ENCODE data around the gene PMM2.

The PMM2 gene

DNA sequence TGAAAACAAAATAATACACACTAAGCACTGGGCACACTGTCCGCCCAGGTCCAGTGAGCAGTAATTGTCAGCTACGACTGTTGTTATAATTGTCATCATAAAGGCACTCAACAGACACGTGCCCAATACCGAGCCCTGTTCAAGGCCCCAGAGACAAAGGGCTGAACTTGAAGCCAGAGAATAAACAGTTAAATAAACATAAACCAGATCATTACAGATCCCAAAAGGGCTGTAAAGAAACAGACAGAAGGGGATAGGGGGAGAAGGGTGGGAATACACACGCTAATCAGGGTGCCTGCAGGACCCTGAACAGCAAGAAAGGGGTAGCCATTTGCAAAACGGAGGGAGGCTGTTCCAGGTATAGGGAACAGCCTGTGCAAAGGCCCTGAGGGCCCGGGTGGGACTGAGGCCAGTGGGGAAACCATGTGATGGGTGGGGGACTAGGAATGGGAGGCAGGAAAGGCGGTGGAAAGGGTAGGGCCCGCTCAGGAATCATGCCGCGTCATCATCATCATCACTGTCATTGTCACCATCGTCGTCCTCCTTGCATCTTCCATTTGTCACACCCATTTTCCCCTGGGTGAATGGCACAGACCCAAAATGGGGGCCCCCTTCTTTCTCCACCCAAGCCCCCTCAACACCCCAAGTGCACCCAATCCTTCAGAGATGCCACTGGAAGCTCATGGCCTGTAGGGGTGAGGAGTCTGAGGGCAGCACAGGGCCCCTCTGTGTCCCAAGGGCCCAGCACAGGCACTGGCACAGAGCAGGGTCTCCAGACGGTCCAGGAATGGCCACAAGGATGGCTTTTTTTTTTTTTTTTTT lies 64.9 kb downstream of the PMM2 start:
- no peaks in the 10 kb centered on the region for H3K9me3 ChIP-seq (ENCODE audit: control insufficient read depth, insufficient read depth, low read depth, low read length)
- H3K27ac ChIP-seq (ENCODE audit: extremely low read depth, low read depth, low read length): no peak overlapping the region
- CTCF ChIA-PET: interaction anchor here (1.2 to 4.2 kb wide), 2 partner anchors 11 to 17 kb away, joined by 6 to 28 read pairs; no protein-coding TSS in a partner anchor
- peaks cover 0 to 36% of the 10 kb centered on the region in 2 experiments; a peak in 2 of 3 replicates for H3K36me3 ChIP-seq (ENCODE audit: control insufficient read depth in 2 of 2, insufficient read depth in 1 of 2, low read length in 2 of 2)
- H3K4me3 ChIP-seq (ENCODE audit: low read depth, low read length): no peak overlapping the region
- TF ChIP-seq ZNF248 (tag by site-specific recombination; IDR thresholded peaks at IDR 0.05) (no peak), EGR2 (tag by site-specific recombination; IDR thresholded peaks at IDR 0.05; ENCODE audit: low read depth) (no peak), ZBTB8A (tag by site-specific recombination; IDR thresholded peaks at IDR 0.05) (peak; percentile 74), ZNF513 (tag by site-specific recombination; IDR thresholded peaks at IDR 0.05) (peak; percentile 84), ZNF16 (tag by site-specific recombination; IDR thresholded peaks at IDR 0.05; ENCODE audit: low read depth) (no peak), ZNF341 (tag by site-specific recombination; IDR thresholded peaks at IDR 0.05; ENCODE audit: low read depth) (peak; percentile 85), ZNF623 (tag by site-specific recombination; IDR thresholded peaks at IDR 0.05) (peak; percentile 94), ZFP69B (tag by site-specific recombination; IDR thresholded peaks at IDR 0.05) (no peak)
- H3K4me1 ChIP-seq (ENCODE audit: control insufficient read depth, insufficient read depth, low read length): peaks cover 8% of the 10 kb centered on the region
- POLR2A ChIA-PET: interaction anchor here (1.0 kb wide), 1 partner anchor 8 kb away, joined by 3 read pairs; no protein-coding TSS in a partner anchor

GRCh38 chr16:8863594-8864424 lies 66.2 kb downstream of the PMM2 start:
- CTCF ChIA-PET: interaction anchor here (0.9 to 4.2 kb wide), 2 partner anchors 9 to 16 kb away, joined by 5 to 28 read pairs; no protein-coding TSS in a partner anchor
- H3K9me3 ChIP-seq (ENCODE audit: control insufficient read depth, insufficient read depth, low read depth, low read length): no peaks in the 10 kb centered on the region
- H3K36me3 ChIP-seq (ENCODE audit: control insufficient read depth in 2 of 2, insufficient read depth in 1 of 2, low read length in 2 of 2): peaks cover 0 to 26% of the 10 kb centered on the region in 2 experiments; a peak in 2 of 3 replicates
- no peak overlapping the region for H3K4me3 ChIP-seq (ENCODE audit: low read depth, low read length)
- POLR2A ChIA-PET: interaction anchor here (1.0 to 1.6 kb wide), 2 partner anchors 10 to 12 kb away, joined by 3 read pairs; no protein-coding TSS in a partner anchor
- no peak overlapping the region for H3K27ac ChIP-seq (ENCODE audit: extremely low read depth, low read depth, low read length)
- peaks cover 8% of the 10 kb centered on the region for H3K4me1 ChIP-seq (ENCODE audit: control insufficient read depth, insufficient read depth, low read length)
- TF ChIP-seq SP2 (tag by site-specific recombination; IDR thresholded peaks at IDR 0.05): peak; percentile 59
- TF ChIP-seq ZNF121 (tag by site-specific recombination; IDR thresholded peaks at IDR 0.05): no peak
- TF ChIP-seq KLF1 (tag by site-specific recombination; IDR thresholded peaks at IDR 0.05): peak; percentile 21; the same call in 1 of the 2 replicates
- TF ChIP-seq ZBTB10 (tag by site-specific recombination; IDR thresholded peaks at IDR 0.05): no peak
- TF ChIP-seq KLF9 (tag by site-specific recombination; IDR thresholded peaks at IDR 0.05; ENCODE audit: low read depth): peak; percentile 80
- TF ChIP-seq ZNF341 (tag by site-specific recombination; IDR thresholded peaks at IDR 0.05; ENCODE audit: low read depth): 0 out of 2 replicates have a peak, but pooled peaks have one; percentile 20
- TF ChIP-seq, protein P1, sequence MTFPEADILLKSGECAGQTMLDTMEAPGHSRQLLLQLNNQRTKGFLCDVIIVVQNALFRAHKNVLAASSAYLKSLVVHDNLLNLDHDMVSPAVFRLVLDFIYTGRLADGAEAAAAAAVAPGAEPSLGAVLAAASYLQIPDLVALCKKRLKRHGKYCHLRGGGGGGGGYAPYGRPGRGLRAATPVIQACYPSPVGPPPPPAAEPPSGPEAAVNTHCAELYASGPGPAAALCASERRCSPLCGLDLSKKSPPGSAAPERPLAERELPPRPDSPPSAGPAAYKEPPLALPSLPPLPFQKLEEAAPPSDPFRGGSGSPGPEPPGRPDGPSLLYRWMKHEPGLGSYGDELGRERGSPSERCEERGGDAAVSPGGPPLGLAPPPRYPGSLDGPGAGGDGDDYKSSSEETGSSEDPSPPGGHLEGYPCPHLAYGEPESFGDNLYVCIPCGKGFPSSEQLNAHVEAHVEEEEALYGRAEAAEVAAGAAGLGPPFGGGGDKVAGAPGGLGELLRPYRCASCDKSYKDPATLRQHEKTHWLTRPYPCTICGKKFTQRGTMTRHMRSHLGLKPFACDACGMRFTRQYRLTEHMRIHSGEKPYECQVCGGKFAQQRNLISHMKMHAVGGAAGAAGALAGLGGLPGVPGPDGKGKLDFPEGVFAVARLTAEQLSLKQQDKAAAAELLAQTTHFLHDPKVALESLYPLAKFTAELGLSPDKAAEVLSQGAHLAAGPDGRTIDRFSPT (tag by site-specific recombination; IDR thresholded peaks at IDR 0.05): 0 out of 2 replicates have a peak, but pooled peaks have one; percentile 25
- TF ChIP-seq ZFHX2 (tag by site-specific recombination; conservative IDR thresholded peaks at IDR 0.05): peak; percentile 14; the same call in 1 of the 2 replicates
- TF ChIP-seq ZNF2 (tag by site-specific recombination; IDR thresholded peaks at IDR 0.05): 0 out of 2 replicates have a peak, but pooled peaks have one; percentile 41
- no peak for TF ChIP-seq BCL11A (tag by site-specific recombination; IDR thresholded peaks at IDR 0.05; ENCODE audit: low read depth)
- peak; percentile 51; the same call in 1 of the 2 replicates for TF ChIP-seq ZNF600 (tag by site-specific recombination; IDR thresholded peaks at IDR 0.05)
- TF ChIP-seq, protein P2, sequence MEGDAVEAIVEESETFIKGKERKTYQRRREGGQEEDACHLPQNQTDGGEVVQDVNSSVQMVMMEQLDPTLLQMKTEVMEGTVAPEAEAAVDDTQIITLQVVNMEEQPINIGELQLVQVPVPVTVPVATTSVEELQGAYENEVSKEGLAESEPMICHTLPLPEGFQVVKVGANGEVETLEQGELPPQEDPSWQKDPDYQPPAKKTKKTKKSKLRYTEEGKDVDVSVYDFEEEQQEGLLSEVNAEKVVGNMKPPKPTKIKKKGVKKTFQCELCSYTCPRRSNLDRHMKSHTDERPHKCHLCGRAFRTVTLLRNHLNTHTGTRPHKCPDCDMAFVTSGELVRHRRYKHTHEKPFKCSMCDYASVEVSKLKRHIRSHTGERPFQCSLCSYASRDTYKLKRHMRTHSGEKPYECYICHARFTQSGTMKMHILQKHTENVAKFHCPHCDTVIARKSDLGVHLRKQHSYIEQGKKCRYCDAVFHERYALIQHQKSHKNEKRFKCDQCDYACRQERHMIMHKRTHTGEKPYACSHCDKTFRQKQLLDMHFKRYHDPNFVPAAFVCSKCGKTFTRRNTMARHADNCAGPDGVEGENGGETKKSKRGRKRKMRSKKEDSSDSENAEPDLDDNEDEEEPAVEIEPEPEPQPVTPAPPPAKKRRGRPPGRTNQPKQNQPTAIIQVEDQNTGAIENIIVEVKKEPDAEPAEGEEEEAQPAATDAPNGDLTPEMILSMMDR (tag by site-specific recombination; IDR thresholded peaks at IDR 0.05): peak; percentile 16; the same call in 1 of the 2 replicates
